ENCODE measurements around the gene ZDHHC24.

DNA sequence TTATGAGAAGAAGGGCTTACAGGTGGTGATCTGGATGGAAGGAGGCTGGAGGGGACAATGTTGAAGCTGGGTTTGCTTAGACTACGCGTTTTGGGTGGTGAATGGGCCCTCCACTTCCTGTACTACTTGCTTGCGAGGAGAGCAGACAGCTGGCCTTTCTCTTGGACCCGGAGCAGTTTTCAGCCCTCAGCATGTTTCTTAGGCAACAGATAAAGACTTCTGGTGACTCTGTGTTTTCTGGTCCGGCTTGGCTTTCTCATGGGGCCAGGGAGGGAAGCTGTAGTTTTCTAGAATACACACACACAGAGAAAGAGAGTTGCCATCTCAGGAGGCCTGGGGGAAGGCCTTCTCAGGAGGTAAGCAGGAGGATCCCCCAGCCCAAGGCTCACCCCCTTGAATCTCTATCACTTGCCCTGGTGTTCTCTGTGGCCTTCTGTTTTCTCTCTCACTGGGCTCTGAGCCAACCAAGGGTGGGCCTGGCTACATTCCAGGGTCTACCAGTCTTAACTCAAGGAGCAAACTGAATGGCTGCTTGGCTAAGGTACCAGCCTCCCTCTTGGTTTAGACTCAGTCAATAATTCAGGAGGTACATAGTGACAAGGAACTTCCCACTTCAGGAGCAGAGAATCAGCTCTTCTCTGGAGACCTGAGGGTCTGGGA lies 49.5 kb upstream of the ZDHHC24 start:
- TF ChIP-seq, protein P1, sequence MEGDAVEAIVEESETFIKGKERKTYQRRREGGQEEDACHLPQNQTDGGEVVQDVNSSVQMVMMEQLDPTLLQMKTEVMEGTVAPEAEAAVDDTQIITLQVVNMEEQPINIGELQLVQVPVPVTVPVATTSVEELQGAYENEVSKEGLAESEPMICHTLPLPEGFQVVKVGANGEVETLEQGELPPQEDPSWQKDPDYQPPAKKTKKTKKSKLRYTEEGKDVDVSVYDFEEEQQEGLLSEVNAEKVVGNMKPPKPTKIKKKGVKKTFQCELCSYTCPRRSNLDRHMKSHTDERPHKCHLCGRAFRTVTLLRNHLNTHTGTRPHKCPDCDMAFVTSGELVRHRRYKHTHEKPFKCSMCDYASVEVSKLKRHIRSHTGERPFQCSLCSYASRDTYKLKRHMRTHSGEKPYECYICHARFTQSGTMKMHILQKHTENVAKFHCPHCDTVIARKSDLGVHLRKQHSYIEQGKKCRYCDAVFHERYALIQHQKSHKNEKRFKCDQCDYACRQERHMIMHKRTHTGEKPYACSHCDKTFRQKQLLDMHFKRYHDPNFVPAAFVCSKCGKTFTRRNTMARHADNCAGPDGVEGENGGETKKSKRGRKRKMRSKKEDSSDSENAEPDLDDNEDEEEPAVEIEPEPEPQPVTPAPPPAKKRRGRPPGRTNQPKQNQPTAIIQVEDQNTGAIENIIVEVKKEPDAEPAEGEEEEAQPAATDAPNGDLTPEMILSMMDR (conservative IDR thresholded peaks at IDR 0.05; ENCODE audit: low read length) = no peak
- no peak for TF ChIP-seq EZH2phosphoT487 (IDR thresholded peaks at IDR 0.05; ENCODE audit: borderline replicate concordance, low read depth, low read length)

Measured in OCI-LY7 (cell line).